HG03432 (cell line): Measurements from ENCODE around the gene DFFA.
"Not testable (repeated sequence)": the region's sequence is repeated elsewhere in the genome, so short reads cannot be mapped to it uniquely, and the experiment has no call there.

ENCODE experiments used
- ATAC-seq: cut with Tn5 transposase; IDR thresholded peaks from one replicate; pipeline ENCODE4 v1.9.1; 2021; ENCODE audit warnings: mild to moderate bottlenecking, moderate library complexity; ENCODE audit not compliant: unreplicated experiment

Gene DFFA

GRCh38 chr1:10470043-10470442 lies 2.3 kb downstream of the DFFA start:
- no peak for ATAC-seq

DNA sequence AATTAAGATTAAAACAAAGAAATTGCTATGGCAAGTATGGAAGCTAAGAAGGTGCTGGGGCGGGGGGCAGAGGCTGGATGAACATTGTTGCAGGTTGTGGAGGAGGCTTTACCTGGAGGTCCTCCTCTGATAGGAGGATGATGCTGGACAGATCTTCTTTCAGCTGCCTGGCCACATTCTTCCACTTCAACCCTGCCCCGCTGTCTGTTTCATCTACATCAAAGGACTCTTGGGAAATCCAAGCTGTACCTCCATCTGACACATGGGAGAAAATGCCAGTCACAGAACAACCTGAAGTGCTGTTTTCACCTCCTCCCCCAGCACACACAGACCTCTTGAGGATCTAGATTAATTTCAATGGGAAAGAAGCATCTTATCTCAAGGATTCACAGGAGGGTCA lies 5.3 kb downstream of the DFFA start:
- ATAC-seq, result no peak

DNA sequence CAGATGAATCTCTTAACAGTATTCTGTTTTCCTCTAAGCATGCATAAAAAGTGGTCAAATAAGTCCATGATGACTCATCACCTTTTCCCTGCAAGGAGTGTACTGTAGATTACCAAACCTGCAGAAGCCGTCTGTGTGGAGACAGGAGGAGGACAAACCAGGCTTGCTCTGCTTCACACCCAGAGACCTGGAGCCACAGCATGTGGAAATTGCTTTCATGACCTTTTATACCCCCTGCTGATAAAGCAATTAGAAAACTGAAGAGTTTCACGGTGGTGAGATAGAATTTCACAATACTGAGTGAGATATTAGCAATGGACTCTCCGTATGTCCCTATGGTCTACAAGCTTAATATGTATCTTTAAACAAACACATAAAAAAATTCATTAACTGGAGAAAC lies 13.1 kb downstream of the DFFA start:
- no peak for ATAC-seq

DNA sequence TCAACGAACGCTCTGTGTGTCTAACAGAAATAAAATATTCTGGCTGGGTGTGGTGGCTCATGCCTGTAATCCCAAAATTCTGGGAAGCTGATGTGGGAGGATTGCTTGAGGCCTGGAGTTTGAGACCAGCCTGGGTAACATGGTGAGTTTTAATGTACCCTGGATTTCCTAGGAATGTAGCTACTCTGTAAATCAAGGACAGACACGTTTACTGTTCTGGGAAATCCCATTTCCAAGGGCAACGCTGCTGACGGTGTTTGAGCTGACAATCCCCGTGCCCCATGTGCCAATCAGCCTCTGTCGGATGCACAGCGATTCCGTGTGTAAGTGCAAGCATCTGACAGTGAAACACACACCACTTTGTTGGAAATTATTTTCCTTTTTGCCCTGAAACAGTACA lies 14.5 kb downstream of the DFFA start:
- ATAC-seq, result no peak

GRCh38 chr1:10457462-10457861 lies 14.9 kb downstream of the DFFA start:
- ATAC-seq, result not testable (repeated sequence)

DNA sequence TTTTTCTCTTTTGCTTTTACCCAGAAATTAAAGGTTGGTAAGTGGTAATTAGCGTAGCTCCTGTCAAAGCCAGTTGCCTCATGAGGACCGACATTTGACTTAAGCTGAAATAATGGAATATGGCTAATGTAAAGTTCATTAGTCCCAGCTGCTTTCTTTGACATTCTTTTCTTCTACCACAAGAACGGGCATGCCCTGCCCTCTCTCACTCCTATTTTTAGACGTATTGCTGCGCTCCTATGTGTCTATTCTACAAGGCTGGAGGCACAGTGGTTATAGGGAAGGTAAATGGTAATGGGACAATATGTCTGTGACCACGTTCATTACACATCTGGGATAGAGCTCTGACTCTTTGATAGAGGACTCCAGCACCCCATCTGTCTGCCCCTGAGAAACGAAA lies 15.7 kb downstream of the DFFA start:
- ATAC-seq, result no peak

DNA sequence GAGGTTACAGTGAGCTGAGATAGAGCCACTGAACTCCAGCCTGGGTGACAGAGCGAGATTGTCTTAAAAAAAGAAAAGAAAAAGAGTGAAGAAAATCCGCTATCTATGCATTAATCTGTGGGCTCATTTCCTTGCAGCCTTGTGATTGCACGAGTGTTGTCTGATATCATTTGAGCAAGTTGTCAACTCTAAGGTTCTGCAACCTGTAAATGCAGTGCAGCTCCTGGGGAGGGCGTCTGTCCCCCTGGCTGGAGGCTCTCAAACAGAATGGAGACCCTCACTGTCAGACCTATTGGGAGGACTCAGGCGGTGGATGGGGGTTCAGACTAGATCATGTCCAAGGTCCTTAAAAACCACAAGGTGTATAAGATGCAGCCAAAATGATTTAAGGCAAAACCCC lies 16.3 kb downstream of the DFFA start:
- no peak for ATAC-seq

- no peak for ATAC-seq
These were observed 21.0 kb downstream of the DFFA start for GRCh38 chr1:10451287-10451686.

DNA sequence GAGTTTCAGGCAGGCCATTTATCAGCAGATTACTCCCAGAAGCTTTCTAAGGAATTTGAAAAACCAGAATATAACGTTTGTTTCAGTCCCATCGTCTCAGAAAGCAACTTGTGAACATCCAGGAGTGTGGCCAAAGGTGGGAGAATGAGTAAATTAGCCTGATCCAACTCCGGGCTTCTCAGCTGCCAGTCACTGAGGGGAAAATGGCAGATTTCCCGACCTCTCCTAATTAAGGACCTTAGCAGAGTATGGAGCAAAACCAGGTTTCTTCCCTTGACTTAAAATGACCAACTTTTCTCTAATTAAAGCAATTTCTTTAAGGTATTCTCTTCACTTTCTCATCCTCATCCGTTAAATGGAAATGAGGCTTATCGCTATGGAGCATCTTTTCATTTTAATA lies 21.5 kb downstream of the DFFA start:
- no peak for ATAC-seq

DNA sequence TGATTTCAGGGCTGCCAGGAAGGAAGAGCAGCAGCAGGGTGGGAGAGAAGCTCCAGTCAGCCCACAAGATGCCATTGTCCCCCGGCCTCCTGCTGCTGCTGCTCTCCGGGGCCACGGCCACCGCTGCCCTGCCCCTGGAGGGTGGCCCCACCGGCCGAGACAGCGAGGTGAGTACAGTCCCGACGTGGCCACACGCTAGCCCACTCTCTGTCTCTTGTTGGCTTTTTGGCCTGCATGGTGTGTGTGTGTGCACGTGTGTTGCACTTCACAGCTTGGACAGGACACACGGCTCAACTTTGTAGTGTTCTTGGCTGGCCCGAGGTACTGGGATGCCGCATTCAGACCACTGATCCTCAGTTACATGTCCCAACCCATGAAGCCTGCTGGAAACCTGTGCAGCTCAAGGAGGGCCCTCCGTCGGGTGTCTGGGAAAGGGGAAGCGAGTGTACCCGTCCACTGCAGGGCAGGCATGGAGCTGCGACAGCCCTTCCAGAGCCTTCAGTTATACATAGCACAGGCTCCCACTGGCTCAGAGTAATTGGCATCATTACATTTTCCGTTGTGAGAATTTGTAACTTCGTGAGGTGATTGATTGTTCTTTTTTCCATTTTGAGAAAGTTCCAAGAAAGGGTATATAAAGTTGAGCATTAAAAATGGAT lies 22.0 kb downstream of the DFFA start:
- ATAC-seq, result no peak

DNA sequence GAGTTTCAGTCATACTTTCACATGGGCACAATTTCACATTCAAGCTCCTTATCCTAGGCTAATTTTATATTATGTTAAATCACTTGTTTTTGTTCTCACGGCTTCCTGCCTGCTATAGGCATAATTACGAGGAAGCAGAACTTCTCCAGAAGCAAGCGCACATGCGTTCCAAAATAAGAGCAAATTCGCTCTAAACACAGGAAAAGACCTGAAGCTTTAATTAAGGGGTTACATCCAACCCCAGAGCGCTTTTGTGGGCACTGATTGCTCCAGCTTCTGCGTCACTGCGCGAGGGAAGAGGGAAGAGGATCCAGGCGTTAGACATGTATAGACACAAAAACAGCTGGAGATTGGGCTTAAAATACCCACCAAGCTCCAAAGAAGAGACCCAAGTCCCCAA lies 22.6 kb downstream of the DFFA start, which contains the start of gene CORT:
TSS of gene CORT (plus strand) at position 281 of the 400 bp plus-strand sequence. CDS start 193 bp downstream, outside the sequence.
- ATAC-seq, result no peak

- ATAC-seq, result no peak
These were observed 25.4 kb downstream of the DFFA start for GRCh38 chr1:10446790-10447422.

- ATAC-seq, result no peak
These were observed 27.4 kb downstream of the DFFA start for GRCh38 chr1:10444795-10445397.

GRCh38 chr1:10444248-10444647 lies 28.1 kb downstream of the DFFA start:
- no peak for ATAC-seq

- no peak for ATAC-seq
These were observed 31.5 kb downstream of the DFFA start for GRCh38 chr1:10440794-10441193.

GRCh38 chr1:10440305-10440704 lies 32.0 kb downstream of the DFFA start:
- ATAC-seq, result no peak

DNA sequence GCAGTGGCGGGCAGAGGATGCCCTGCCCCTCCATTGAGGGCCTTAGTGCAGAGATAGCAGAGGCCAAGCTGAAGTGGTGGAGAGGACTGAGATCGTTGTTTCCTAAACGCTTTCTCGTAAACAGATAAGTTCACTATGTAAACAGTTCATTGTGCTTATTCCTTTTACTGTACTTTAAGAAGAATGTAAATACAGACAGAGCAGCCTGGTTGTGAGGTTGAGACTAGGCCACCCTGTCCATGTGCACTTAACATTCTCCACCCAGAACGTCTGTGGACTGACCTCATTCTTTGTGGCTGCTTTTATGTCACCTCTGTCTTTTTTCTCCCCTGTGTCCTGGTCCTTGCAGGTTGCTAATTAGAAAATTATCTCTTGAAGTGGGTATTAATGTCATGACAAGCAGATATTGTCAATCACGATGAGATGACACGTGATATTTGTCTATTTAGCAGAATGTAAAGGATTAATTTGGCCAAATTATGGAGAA lies 33.6 kb downstream of the DFFA start:
- no peak for ATAC-seq

DNA sequence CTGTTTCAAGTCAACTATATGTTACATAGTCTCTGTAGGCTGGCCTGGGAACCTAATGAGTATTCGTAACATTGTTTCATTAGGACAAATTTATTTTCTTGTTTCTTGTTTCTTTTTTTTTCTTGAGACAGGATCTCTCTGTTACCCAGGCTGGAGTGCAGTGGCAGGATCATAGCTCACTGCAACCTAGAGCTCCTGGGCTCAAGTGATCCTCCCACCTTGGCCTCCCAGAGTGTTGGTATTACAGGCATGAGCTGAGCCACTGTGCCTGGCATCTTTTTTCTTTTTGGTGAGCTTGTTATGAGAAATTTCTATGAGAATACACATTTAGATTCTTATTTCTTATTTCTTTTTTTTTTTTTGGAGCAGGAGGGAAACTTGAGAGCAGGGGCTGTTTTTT lies 35.3 kb downstream of the DFFA start:
- ATAC-seq, result no peak

GRCh38 chr1:10434590-10434989 lies 37.7 kb downstream of the DFFA start:
- no peak for ATAC-seq

DNA sequence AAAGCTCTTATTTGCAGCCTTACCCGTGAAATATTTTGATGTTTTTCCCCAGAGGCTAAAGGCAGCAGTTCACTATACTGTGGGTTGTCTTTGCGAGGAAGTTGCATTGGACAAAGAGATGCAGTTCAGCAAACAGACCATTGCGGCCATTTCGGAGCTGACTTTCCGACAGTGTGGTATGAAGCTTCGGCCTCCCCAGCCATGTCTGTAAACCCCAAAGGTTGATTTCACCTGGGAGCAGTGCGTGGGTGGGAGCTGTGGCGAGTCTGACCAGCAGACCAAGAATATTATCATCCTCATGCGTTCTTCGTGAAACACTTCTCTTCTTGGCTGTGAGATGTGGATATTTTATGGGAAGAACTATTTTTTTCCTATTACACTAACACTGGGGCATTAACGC lies 38.5 kb downstream of the DFFA start:
- ATAC-seq, result no peak

DNA sequence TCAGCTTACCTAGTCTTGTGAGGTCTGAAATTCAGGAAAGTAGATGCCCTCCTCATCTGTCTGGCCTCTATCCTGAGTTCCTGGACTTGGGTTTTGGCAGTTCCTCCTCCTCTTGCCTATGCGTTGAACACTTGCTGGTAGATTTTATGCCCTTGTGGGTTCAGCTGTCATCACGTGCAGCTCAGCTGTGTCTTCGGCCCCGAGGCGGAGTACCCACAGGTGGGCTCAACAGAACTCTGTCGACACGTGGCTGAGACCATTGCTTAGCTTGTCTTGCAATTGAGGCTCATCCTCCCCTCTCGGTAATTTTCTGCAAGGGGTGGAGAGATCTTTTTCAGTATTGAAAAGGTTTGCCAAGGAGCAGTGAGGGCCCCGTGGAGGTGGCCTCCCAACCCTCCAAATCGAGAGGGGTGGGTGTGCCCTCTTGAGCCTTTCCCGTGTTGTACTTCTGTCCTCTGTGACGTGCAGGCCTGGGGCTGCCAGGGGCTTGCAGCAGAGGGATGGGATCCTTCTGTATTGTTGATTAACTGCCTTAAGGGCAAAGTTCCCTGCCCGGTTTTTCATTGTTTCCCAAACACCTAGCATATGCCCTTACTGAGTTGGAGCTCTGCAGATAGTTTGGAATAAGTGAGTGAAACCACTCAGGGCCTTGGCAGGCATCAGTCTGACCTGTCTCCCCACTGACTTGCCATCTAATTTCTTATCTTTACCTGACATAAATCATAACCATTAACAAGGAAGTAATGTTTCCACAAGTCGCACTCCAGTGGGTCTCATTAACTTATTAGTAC lies 39.2 kb downstream of the DFFA start:
- no peak for ATAC-seq
